ENCODE data around the gene STX4.

DNA sequence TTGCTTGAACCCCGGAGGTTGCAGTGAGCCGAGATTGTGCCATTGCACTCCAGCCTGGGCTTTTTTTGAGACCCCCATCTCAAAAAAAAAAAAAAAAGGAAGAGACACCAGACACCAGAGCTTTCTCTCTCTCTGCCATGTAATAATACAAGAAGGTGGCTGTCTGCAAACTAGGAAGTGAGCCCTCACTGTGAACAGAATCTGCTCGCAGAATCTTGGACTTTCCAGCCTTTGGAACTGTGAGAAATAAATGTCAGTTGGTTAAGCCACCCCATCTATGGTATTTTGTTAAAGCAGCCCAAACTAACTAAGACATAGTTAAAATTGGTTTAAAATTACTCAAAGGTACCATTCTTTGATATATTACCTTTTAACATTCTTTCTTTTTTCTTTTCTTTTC lies 12.8 kb upstream of the STX4 start:
- no peak for TF ChIP-seq POLR2AphosphoS5 (IDR thresholded peaks at IDR 0.05; ENCODE audit: borderline replicate concordance, low read depth, low read length)
- no peak for TF ChIP-seq EZH2 (IDR thresholded peaks at IDR 0.05)
